Measurements from ENCODE around the gene NPTX2.

GRCh38 chr7:98640375-98640774, 23.3 kb downstream of the NPTX2 start:
- no peak for TF ChIP-seq CTCF (IDR thresholded peaks at IDR 0.05)
- TF ChIP-seq POLR2A (IDR thresholded peaks at IDR 0.05), result no peak

Data from heart left ventricle (tissue), 13 donors.